AG04450 (cell line): ENCODE measurements around the gene SSR3. TPM values are rescaled to one million over a fixed set of nuclear protein-coding genes. Genes with fewer than 3 reads are reported as not detected.
"Not testable (repeated sequence)": the region's sequence is repeated elsewhere in the genome, so short reads cannot be mapped to it uniquely, and the experiment has no call there.

ENCODE experiments used
- CTCF ChIA-PET: fragments of 300-600, 350-600 bp; formaldehyde crosslinking; extraction: SDS; loops from one replicate; lab custom pipeline; 2022; ENCODE audit warnings: antibody characterized with exemption, inconsistent platforms; lab: Charles Lee
- POLR2A ChIA-PET: fragments of 350-600 bp; formaldehyde crosslinking; extraction: SDS; loops from one replicate; lab custom pipeline; 2021; ENCODE audit warnings: antibody characterized with exemption, inconsistent platforms; lab: Yijun Ruan, JAX
- DNase-seq: peaks from one replicate; pipeline ENCODE4 v3.0.0-alpha.2; 2011; ENCODE audit warnings: low read depth, low spot score
- H3K27ac ChIP-seq: one replicate; pipeline ENCODE4 v1.5.1; 2012; ENCODE audit warnings: low read depth, low read length, control low read depth
- H3K27me3 ChIP-seq: one replicate; pipeline ENCODE4 v1.6.0; 2012; ENCODE audit warnings: low read length; ENCODE audit not compliant: control insufficient read depth, insufficient read depth
- H3K4me3 ChIP-seq: 2 replicates; pipeline ENCODE4 v1.5.1; 2011; ENCODE audit warnings: mild to moderate bottlenecking, low read depth, low read length, control low read depth
- H3K9me3 ChIP-seq: 2 replicates; pipeline ENCODE4 v1.5.1; 2012; ENCODE audit warnings: low read length; ENCODE audit not compliant: control insufficient read depth, insufficient read depth
- CTCF ChIP-seq: IDR thresholded peaks from 2 replicates; pipeline ENCODE4 v1.5.1; 2011; ENCODE audit warnings: low read depth, low read length, control low read depth, inconsistent platforms
- polyA plus RNA-seq: library from polyadenylated mRNA; depleted of rRNA; stranded (reverse); fragments of >200 nt; gene quantifications from 2 replicates; pipeline ENCODE4 v1.2.3, GENCODE V29; 2011

SSR3 gene
- polyA plus RNA-seq, 1 experiment = 328 TPM

- TF ChIP-seq CTCF = no peak
- H3K4me3 ChIP-seq = no peak overlapping the region
- no peaks in the 10 kb centered on the region for H3K9me3 ChIP-seq
- ChIA-PET POLR2A (interaction anchor here (1.4 kb wide), 1 partner anchor 9 kb away, joined by 5 read pairs; the partner anchor contains the start of gene SSR3), CTCF (interaction anchor here (0.6 to 1.4 kb wide), 2 partner anchors 24 to 518 kb away, joined by 3 to 6 read pairs; no protein-coding TSS in a partner anchor)
- no peaks in the 10 kb centered on the region for H3K27me3 ChIP-seq
- DNase-seq = no peak
- H3K27ac ChIP-seq = no peak overlapping the region
These were observed 9.2 kb upstream of the SSR3 start for GRCh38 chr3:156563900-156564682.

- DNase-seq, POLR2A ChIA-PET, H3K27me3 ChIP-seq, H3K27ac ChIP-seq, H3K4me3 ChIP-seq, CTCF ChIA-PET, H3K9me3 ChIP-seq: not testable (repeated sequence)
These were observed 7.6 kb upstream of the SSR3 start for GRCh38 chr3:156562486-156562885.

- no peak overlapping the region for H3K27ac ChIP-seq
- DNase-seq = no peak
- no peaks in the 10 kb centered on the region for H3K27me3 ChIP-seq
- no peak overlapping the region for H3K4me3 ChIP-seq
- ChIA-PET CTCF (no interaction called here), POLR2A (no interaction called here)
- TF ChIP-seq CTCF = no peak
- H3K9me3 ChIP-seq = no peaks in the 10 kb centered on the region
These were observed 6.6 kb upstream of the SSR3 start for GRCh38 chr3:156561533-156561932.

- CTCF ChIA-PET = no interaction called here
- Histone ChIP-seq H3K9me3 (peaks cover 3% of the 10 kb centered on the region; the same call in 1 of the 2 replicates), H3K27me3 (no peaks in the 10 kb centered on the region), H3K4me3 (no peak overlapping the region), H3K27ac (no peak overlapping the region)
- DNase-seq = no peak
- POLR2A ChIA-PET = no interaction called here
- TF ChIP-seq CTCF = no peak
These were observed 4.4 kb upstream of the SSR3 start for GRCh38 chr3:156559321-156559720.

GRCh38 chr3:156558389-156558788, 3.5 kb upstream of the SSR3 start:
- POLR2A ChIA-PET = no interaction called here
- no peak overlapping the region for H3K27ac ChIP-seq
- peaks cover 3% of the 10 kb centered on the region; the same call in 1 of the 2 replicates for H3K9me3 ChIP-seq
- CTCF ChIA-PET = no interaction called here
- no peak for DNase-seq
- no peak overlapping the region for H3K4me3 ChIP-seq
- TF ChIP-seq CTCF = no peak
- H3K27me3 ChIP-seq = no peaks in the 10 kb centered on the region
